Heart right ventricle (tissue), 16 donors: Measurements from ENCODE around the gene CACNA1B. TPM values are rescaled to one million over a fixed set of nuclear protein-coding genes. Genes with fewer than 3 reads are reported as not detected.

Experiments
- ATAC-seq, 8 donors: fragments of 200-7000 bp; cut with Tn5 transposase; one replicate each; pipeline ENCODE4 v1.9.1; 2020; ENCODE audit warnings: mild to moderate bottlenecking in 8 of 8, moderate library complexity in 8 of 8, moderate number of reproducible peaks in 1 of 8
- DNase-seq, 2 donors: peaks; one replicate each; pipeline ENCODE4 v3.0.0-alpha.2; 2020
- H3K27ac ChIP-seq, 10 donors: fragments of 200-600 bp; sonication (generic) in 2 of 10; one replicate each; pipeline versions ENCODE4 v1.5.0 to v1.8.0; 2020 to 2022; ENCODE audit warnings: mild to moderate bottlenecking in 3 of 10
- H3K27me3 ChIP-seq, 7 donors: fragments of 200-600 bp; one replicate each; pipeline ENCODE4 v1.8.0; 2021 to 2022; ENCODE audit warnings: mild to moderate bottlenecking in 2 of 7
- H3K36me3 ChIP-seq, 9 donors: fragments of 200-600 bp; sonication (generic) in 1 of 9; one replicate each; pipeline versions ENCODE4 v1.5.0 to v1.8.0; 2020 to 2022; ENCODE audit warnings: mild to moderate bottlenecking in 2 of 9
- H3K4me1 ChIP-seq, 9 donors: fragments of 200-600 bp; sonication (generic) in 1 of 9; one replicate each; pipeline versions ENCODE4 v1.5.0 to v1.8.0; 2020 to 2022; ENCODE audit warnings: mild to moderate bottlenecking in 4 of 9
- H3K4me3 ChIP-seq, 10 donors: fragments of 200-600 bp; sonication (generic) in 2 of 10; one replicate each; pipeline versions ENCODE4 v1.5.0 to v1.8.0; 2020 to 2022; ENCODE audit warnings: mild to moderate bottlenecking in 7 of 10, moderate library complexity in 2 of 10
- H3K9me3 ChIP-seq, 11 donors: fragments of 200-600 bp in 10 of 11; sonication (generic) in 2 of 11; one replicate each; pipeline versions ENCODE4 v1.5.0 to v1.8.0; 2013 to 2022; ENCODE audit warnings: mild to moderate bottlenecking in 2 of 11, control low read depth in 1 of 11, moderate library complexity in 1 of 11
- WGBS, 2 donors: extraction: QIAGEN DNeasy Blood & Tissue Kit; methylation state at CpG; one replicate each; pipeline ENCODE4 v1.1.7; 2013; ENCODE audit warnings: inconsistent platforms in 1 of 2; 5-methylcytosine and 5-hydroxymethylcytosine counted together
- intact Hi-C, 10 donors: fragments of 100-400 bp; cut with DNase I; formaldehyde crosslinking; loops; one replicate each; pipeline versions ENCODE4 v1.11.1 to v1.14.2; 2022
- polyA plus RNA-seq, 2 donors: library from polyadenylated mRNA; stranded (reverse); fragments of 200-250 nt; gene quantifications; one replicate each; pipeline ENCODE4 v1.2.3, GENCODE V29; 2013
- total RNA-seq, 10 donors: library from RNA; stranded (reverse); fragmentation: NEBNext Ultra II Directional in 3 of 10; extraction: Animal tissue kit (Norgen Biotek cat#: 25700) in 3 of 10; gene quantifications; one replicate each; pipeline versions ENCODE4 v1.2.1 to v1.2.4, GENCODE V29; 2021 to 2023
- TF ChIP-seq, protein P1 (sequence below), 9 donors: fragments of 200-600 bp; sonication (generic) in 2 of 9; IDR thresholded peaks; one replicate each; pipeline versions ENCODE4 v1.5.0 to v1.8.0; 2021 to 2022; ENCODE audit warnings: antibody characterized with exemption in 9 of 9, mild to moderate bottlenecking in 5 of 9, moderate library complexity in 1 of 9
- donor health status: Arrhythmogenic right ventricular cardiomyopathy.
- donor health status: ischemic (EF 13 %, LVEDD 7.1; RV severe dilation, severe dysfunction).
- donor health status: healthy with polysubstance abuse.
- donor health status: DM: no; HTN: yes; CAD: no.
- donor health status: DM: no; HTN: no; CAD: no.
- donor health status: ischemic (EF 25% LVEDD 6.9; RV normal size, moderate dysfunction).
- donor health status: ischemic (EF 25% LVEDD 5.7; RV mildly dilated, moderate dysfunction).
- donor health status: healthy.
- donor health status: DM: yes; HTN: yes; CAD: no.
- donor health status: Ischemic cardiomyopathy.
- donor health status: ischemic (EF 35%, LVEDD 5.7; RV mildly dilated, moderate dysfunction).
- donor health status: nonischemic (EF 11% LVEDD 7.7; RV severe dilation, severe dysfunction).
- donor health status: DM: yes; HTN: yes; CAD: no.
- donor health status: PGD.
- donor health status: ischemic (EF 29% LVEDD 5.4; RV normal size, mild dysfunction).
- donor health status: nonischemic (EF 23%, LVEDD 6.1; RV moderate dilation, normal function).

Gene CACNA1B
- total and polyA plus RNA-seq, 12 donors, result under 0.01 to 0.66 (median 0.15) TPM; not detected in 1

DNA sequence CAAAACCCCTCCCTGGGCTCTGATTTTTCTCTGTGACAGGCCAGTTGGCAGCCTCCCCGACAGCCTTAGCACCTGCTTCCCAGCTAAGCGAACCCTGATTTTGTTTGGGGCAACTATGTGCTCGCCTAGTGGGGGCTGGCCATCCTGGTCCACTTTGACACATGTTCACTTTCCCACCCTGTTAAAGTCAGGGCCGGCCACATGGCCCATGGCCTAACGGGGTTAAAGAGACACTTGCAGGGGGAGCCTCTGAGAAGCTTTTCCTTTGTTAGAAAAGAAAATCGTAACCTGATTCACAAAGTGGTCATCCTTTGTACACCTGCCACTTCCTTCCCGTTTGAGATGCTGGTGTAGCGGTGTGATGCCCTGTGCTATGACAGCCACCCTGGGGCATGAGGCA, 1.3 kb upstream of the CACNA1B start:
- Histone ChIP-seq H3K4me3 (no peak overlapping the region), H3K9me3 (no peaks in the 10 kb centered on the region), H3K36me3 (no peaks in the 10 kb centered on the region), H3K4me1 (peaks cover 0 to 8% (median 4%) of the 10 kb centered on the region in 9 donors), H3K27me3 (peaks cover 18 to 71% (median 56%) of the 10 kb centered on the region in 7 donors), H3K27ac (no peak overlapping the region)
- intact Hi-C loops, result no loop called here
- ATAC-seq (no peak), DNase-seq (no peak)
- WGBS, 2 donors, result 81 to 85% methylated on average over 8 of the region's 8 CpGs
- TF ChIP-seq, protein P1, sequence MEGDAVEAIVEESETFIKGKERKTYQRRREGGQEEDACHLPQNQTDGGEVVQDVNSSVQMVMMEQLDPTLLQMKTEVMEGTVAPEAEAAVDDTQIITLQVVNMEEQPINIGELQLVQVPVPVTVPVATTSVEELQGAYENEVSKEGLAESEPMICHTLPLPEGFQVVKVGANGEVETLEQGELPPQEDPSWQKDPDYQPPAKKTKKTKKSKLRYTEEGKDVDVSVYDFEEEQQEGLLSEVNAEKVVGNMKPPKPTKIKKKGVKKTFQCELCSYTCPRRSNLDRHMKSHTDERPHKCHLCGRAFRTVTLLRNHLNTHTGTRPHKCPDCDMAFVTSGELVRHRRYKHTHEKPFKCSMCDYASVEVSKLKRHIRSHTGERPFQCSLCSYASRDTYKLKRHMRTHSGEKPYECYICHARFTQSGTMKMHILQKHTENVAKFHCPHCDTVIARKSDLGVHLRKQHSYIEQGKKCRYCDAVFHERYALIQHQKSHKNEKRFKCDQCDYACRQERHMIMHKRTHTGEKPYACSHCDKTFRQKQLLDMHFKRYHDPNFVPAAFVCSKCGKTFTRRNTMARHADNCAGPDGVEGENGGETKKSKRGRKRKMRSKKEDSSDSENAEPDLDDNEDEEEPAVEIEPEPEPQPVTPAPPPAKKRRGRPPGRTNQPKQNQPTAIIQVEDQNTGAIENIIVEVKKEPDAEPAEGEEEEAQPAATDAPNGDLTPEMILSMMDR (IDR thresholded peaks at IDR 0.05), result no peak

DNA sequence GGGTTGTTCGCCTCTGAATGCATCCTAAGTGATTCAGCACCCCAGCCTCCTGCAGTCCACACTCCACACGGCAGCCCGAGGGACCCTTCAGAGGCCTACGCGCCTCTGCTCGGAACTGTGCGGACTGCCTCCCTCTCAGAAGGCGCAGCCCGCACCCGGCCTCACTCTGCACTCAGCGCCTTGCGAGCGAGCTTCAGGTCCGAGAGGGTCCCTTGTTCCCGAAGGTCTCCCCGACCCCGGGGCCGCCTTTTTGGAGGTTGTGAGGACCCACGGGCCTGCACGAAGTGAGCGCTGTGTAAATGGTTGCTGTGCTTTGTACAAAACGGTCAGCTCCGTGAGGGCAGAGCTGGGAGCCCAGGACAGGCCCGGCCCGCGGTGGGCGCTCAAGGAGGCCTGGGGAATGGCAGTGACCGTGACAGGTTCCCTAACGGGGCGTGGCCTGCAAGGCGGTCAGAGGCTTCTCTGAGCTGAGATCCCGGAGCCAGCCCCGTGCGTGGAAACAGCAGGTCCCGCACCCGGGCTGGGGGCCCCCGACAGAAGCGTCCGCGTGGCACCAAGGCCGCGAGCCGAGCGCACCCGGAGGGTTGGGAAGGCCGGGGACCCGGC, 698 bp upstream of the CACNA1B start:
- intact Hi-C loops, result no loop called here
- Histone ChIP-seq H3K27me3 (peaks cover 18 to 74% (median 56%) of the 10 kb centered on the region in 7 donors), H3K9me3 (no peaks in the 10 kb centered on the region), H3K4me3 (no peak overlapping the region), H3K4me1 (peaks cover 0 to 8% (median 4%) of the 10 kb centered on the region in 9 donors), H3K27ac (no peak overlapping the region), H3K36me3 (no peaks in the 10 kb centered on the region)
- ATAC-seq (no peak), DNase-seq (no peak)
- 56 to 61% methylated on average over 44 to 47 of the region's 47 CpGs for WGBS, 2 donors
- TF ChIP-seq, protein P1 (IDR thresholded peaks at IDR 0.05), result no peak

DNA sequence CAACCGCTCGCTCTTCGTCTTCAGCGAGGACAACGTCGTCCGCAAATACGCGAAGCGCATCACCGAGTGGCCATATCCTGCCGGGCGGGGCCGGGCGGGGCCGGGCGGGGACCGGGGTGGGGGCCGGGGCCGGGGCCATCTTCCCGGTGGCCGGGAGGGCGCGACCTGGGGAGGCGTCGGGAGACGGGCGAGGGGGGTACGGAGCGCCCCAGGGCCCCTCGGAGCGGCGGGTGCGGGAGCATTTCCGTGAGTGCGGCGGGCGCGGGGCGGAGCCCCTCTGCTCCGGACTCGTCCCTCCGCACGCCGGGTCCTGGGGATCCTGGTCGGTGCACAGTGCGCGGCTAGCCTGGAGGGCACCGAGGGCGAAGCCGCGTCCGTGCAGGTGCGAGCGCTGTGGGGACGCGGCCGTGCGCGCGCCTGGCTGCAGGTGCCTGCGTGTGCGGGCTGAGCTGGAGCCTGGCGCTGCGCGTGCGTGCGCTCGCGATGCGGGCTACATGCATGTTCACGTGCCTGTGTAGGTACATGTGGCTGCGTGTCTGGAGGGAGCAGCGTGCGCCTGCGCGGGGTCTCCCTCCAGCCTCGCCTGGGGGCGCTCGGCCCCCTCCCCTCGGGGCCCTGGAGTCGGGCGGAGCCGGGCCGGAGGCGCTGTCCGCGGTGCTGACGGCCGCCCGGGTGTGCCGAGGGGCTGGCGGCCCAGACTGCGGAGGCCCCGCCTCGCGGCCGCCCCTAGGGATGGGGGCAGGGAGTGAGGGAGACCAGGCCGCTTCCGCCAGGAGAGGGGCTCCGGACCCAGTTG, 762 bp downstream of the CACNA1B start:
- intact Hi-C loops, result no loop called here
- WGBS, 2 donors, result 1 to 3% methylated on average over 81 to 101 of the region's 101 CpGs
- H3K4me1 ChIP-seq, result peaks cover 0 to 8% (median 4%) of the 10 kb centered on the region in 9 donors
- H3K27ac ChIP-seq, result no peak overlapping the region
- no peaks in the 10 kb centered on the region for H3K9me3 ChIP-seq
- DNase-seq (peak in 1 of 2 donors; percentile 12), ATAC-seq (peak in 7 of 8 donors; percentile 59 to 77 (median 69))
- H3K36me3 ChIP-seq, result no peaks in the 10 kb centered on the region
- TF ChIP-seq, protein P1 (IDR thresholded peaks at IDR 0.05), result peak in 3 of 9 donors; percentile 8 to 21 (median 10)
- H3K27me3 ChIP-seq, result peaks cover 18 to 73% (median 56%) of the 10 kb centered on the region in 7 donors
- H3K4me3 ChIP-seq, result peak overlapping the region in 9 of 10 donors; percentile 28 to 51 (median 45)

DNA sequence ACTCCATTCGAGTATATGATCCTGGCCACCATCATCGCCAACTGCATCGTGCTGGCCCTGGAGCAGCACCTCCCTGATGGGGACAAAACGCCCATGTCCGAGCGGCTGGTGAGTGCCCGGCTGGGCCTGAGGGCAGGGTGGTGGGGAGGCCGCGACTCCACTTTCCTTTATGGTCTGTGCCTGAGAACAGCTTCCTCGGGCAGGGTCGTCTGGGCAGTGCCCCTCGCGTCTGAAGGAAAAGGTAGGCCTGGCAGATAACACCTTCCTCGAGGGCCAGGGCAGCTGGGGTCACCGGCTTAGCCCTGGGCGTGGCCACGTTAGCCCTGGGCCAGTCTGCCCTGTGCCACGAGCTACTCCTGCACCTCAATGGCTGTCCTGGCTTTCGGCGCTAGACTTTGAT, 1.5 kb downstream of the CACNA1B start:
- 77 to 84% methylated on average over 19 to 20 of the region's 20 CpGs for WGBS, 2 donors
- peak overlapping the region in 1 of 10 donors; percentile 28 for H3K4me3 ChIP-seq
- DNase-seq (no peak), ATAC-seq (no peak)
- intact Hi-C loops, result no loop called here
- no peak overlapping the region for H3K27ac ChIP-seq
- peaks cover 18 to 66% (median 56%) of the 10 kb centered on the region in 7 donors for H3K27me3 ChIP-seq
- TF ChIP-seq, protein P1 (IDR thresholded peaks at IDR 0.05), result no peak
- H3K4me1 ChIP-seq, result peaks cover 0 to 8% (median 4%) of the 10 kb centered on the region in 9 donors
- no peaks in the 10 kb centered on the region for H3K36me3 ChIP-seq
- no peaks in the 10 kb centered on the region for H3K9me3 ChIP-seq
